Liver (tissue), 3 donors: ENCODE data around the gene SH2D5.

Experiments used
- HNF4A ChIP-seq, 2 donors: conservative IDR thresholded peaks; 2 replicates each; pipeline ENCODE4 v1.6.1; 2016; ENCODE audit warnings: antibody characterized with exemption in 2 of 2, mild to moderate bottlenecking in 2 of 2
- TF ChIP-seq, protein P1 (sequence below): fragments of 150-350 bp; IDR thresholded peaks from 2 replicates; pipeline ENCODE4 v1.5.1; 2017; ENCODE audit warnings: improper control_type of control experiment, low read depth, low read length; ENCODE audit not compliant: missing input control
- donor health status: healthy.
- donor health status: healthy.

DNA sequence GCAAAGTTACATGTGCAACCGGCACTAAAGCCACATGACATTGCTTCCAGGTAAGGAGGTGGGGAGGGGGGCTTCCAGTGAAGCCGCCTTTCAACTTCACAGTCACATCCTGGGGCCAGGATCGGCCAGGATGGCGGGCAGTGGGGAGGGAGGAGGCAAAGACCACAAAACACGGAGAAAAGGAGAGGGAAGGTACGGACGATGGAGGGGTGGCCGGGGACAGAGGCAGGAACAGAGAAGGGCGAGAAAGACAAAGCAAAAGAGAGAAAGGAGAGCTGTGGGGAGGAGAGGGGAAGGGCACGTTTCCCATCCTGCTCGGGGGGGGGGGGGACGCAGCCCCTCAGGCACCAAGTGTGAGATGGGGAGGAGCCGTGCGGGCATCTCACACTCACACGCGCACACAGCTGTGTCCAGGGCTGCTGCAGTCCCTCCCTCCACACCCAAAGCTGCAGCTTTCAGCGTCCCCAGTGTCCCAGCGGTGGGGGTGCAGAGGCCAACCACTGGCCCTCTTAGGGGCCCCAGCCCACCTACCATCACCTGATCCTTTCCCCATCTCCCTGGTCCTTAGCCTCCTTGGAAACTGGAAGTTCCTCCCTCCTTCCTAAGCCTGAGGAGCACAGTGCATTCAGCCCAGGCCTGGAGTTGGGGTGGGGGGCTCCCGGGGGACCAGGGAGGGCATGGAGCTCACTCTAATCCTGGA is 2.4 kb downstream of the SH2D5 start:
- TF ChIP-seq, protein P1, sequence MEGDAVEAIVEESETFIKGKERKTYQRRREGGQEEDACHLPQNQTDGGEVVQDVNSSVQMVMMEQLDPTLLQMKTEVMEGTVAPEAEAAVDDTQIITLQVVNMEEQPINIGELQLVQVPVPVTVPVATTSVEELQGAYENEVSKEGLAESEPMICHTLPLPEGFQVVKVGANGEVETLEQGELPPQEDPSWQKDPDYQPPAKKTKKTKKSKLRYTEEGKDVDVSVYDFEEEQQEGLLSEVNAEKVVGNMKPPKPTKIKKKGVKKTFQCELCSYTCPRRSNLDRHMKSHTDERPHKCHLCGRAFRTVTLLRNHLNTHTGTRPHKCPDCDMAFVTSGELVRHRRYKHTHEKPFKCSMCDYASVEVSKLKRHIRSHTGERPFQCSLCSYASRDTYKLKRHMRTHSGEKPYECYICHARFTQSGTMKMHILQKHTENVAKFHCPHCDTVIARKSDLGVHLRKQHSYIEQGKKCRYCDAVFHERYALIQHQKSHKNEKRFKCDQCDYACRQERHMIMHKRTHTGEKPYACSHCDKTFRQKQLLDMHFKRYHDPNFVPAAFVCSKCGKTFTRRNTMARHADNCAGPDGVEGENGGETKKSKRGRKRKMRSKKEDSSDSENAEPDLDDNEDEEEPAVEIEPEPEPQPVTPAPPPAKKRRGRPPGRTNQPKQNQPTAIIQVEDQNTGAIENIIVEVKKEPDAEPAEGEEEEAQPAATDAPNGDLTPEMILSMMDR, result no peak
- no peak for TF ChIP-seq HNF4A (conservative IDR thresholded peaks at IDR 0.05)
